Neural cell (in vitro differentiated cells): ENCODE results near the gene PXMP2. TPM values are rescaled to one million over a fixed set of nuclear protein-coding genes. Genes with fewer than 3 reads are reported as not detected.

ENCODE experiments used
- H2AFZ ChIP-seq: fragments of 200-600, 300-800 bp; sonication (generic), shearing (Covaris generic); 2 replicates; pipeline ENCODE4 v1.6.0; 2014; ENCODE audit warnings: low read depth, mild to moderate bottlenecking, antibody characterized with exemption, low read length, moderate library complexity
- H3F3A ChIP-seq: fragments of 200-600 bp; shearing (Covaris generic); 2 replicates; pipeline ENCODE4 v1.6.1; 2016; ENCODE audit warnings: mild to moderate bottlenecking, moderate library complexity, mixed read lengths, antibody characterized with exemption, low read length; ENCODE audit not compliant: insufficient read depth, poor library complexity, severe bottlenecking
- H3K27ac ChIP-seq: fragments of 200-600, 300-800 bp; sonication (generic), shearing (Covaris generic); 2 replicates; pipeline ENCODE4 v1.5.1; 2014; ENCODE audit warnings: mild to moderate bottlenecking, low read length, moderate library complexity
- H3K27me3 ChIP-seq: fragments of 300-800, 200-600 bp; sonication (generic), shearing (Covaris generic); 2 replicates; pipeline ENCODE4 v1.6.0; 2014; ENCODE audit warnings: mild to moderate bottlenecking, low read depth, low read length, moderate library complexity; ENCODE audit not compliant: insufficient read depth
- H3K36me3 ChIP-seq: fragments of 300-800, 200-600 bp; sonication (generic), shearing (Covaris generic); 2 replicates; pipeline ENCODE4 v1.5.1; 2014; ENCODE audit warnings: mild to moderate bottlenecking, antibody characterized with exemption, low read length, moderate library complexity; ENCODE audit not compliant: insufficient read depth
- H3K4me2 ChIP-seq: fragments of 300-800, 200-600 bp; sonication (generic), shearing (Covaris generic); 2 replicates; pipeline ENCODE4 v1.6.0; 2014; ENCODE audit warnings: mild to moderate bottlenecking, low read length
- H3K4me3 ChIP-seq: fragments of 300-800, 200-600 bp; sonication (generic), shearing (Covaris generic); 2 replicates; pipeline ENCODE4 v1.5.1; 2014; ENCODE audit warnings: mild to moderate bottlenecking, low read length, moderate library complexity
- H3K79me2 ChIP-seq: fragments of 200-600 bp; shearing (Covaris generic); replicated peaks from 2 replicates; pipeline ENCODE4 v1.6.0; 2014; ENCODE audit warnings: mild to moderate bottlenecking, low read length, moderate library complexity; ENCODE audit not compliant: insufficient read depth
- H3K9ac ChIP-seq: fragments of 300-800, 200-600 bp; sonication (generic), shearing (Covaris generic); 2 replicates; pipeline ENCODE4 v1.6.1; 2016; ENCODE audit warnings: mild to moderate bottlenecking, low read length, mixed read lengths
- H3K9me2 ChIP-seq: fragments of 200-600 bp; shearing (Covaris generic); 2 replicates; pipeline ENCODE4 v1.6.1; 2016; ENCODE audit warnings: mild to moderate bottlenecking, low read length, mixed read lengths; ENCODE audit not compliant: insufficient read depth
- H3K9me3 ChIP-seq: fragments of 200-600, 300-800 bp; sonication (generic), shearing (Covaris generic); 2 replicates; pipeline ENCODE4 v1.6.1; 2016; ENCODE audit warnings: mild to moderate bottlenecking, mixed run types, low read length, moderate library complexity, mixed read lengths
- H4K20me1 ChIP-seq: fragments of 200-600 bp; shearing (Covaris generic); 2 replicates; pipeline ENCODE4 v1.6.1; 2016; ENCODE audit warnings: mild to moderate bottlenecking, mixed run types; ENCODE audit not compliant: insufficient read depth
- EP300 ChIP-seq: fragments of 450-650 bp; conservative IDR thresholded peaks from 2 replicates; pipeline ENCODE4 v1.6.1; 2014; ENCODE audit warnings: antibody characterized with exemption, mild to moderate bottlenecking, moderate library complexity; ENCODE audit not compliant: poor library complexity, severe bottlenecking
- EZH2 ChIP-seq: fragments of 200-600, 300-800 bp; shearing (Covaris generic), sonication (generic); IDR thresholded peaks from 2 replicates; pipeline ENCODE4 v1.6.1; 2014; ENCODE audit warnings: antibody characterized with exemption, low read length, borderline replicate concordance, mild to moderate bottlenecking; ENCODE audit not compliant: insufficient read depth, poor library complexity, severe bottlenecking
- MXI1 ChIP-seq: fragments of 450-650 bp; conservative IDR thresholded peaks from 2 replicates; pipeline ENCODE4 v1.6.1; 2014; ENCODE audit warnings: antibody characterized with exemption, mild to moderate bottlenecking; ENCODE audit not compliant: poor library complexity, severe bottlenecking
- POLR2AphosphoS5 ChIP-seq: IDR thresholded peaks from 2 replicates; pipeline ENCODE4 v1.6.1; 2012
- RAD21 ChIP-seq: fragments of 450-650 bp; conservative IDR thresholded peaks from 2 replicates; pipeline ENCODE4 v1.6.1; 2014; ENCODE audit warnings: antibody characterized with exemption, mild to moderate bottlenecking, moderate library complexity
- SMC3 ChIP-seq: fragments of 450-650 bp; conservative IDR thresholded peaks from 2 replicates; pipeline ENCODE4 v1.6.1; 2014; ENCODE audit warnings: antibody characterized with exemption, mild to moderate bottlenecking, moderate library complexity; ENCODE audit not compliant: poor library complexity
- TAF1 ChIP-seq: IDR thresholded peaks from 2 replicates; pipeline ENCODE4 v1.6.1; 2012; ENCODE audit warnings: low read depth
- polyA minus RNA-seq: library from RNA; depleted of rRNA, polyadenylated mRNA; stranded (reverse); fragments of >200 nt; gene quantifications from 2 replicates; pipeline ENCODE4 v1.2.3, GENCODE V29; 2014
- polyA plus RNA-seq: library from polyadenylated mRNA; depleted of rRNA; stranded (reverse); fragments of >200 nt; gene quantifications from 2 replicates; pipeline ENCODE4 v1.2.3, GENCODE V29; 2014
- TF ChIP-seq, protein P1 (sequence below): IDR thresholded peaks from 2 replicates; pipeline ENCODE4 v1.6.1; 2012; ENCODE audit warnings: borderline replicate concordance
- TF ChIP-seq, protein P2 (sequence below): fragments of 450-650 bp; IDR thresholded peaks from 2 replicates; pipeline ENCODE4 v1.5.1; 2014; ENCODE audit warnings: antibody characterized with exemption, mild to moderate bottlenecking, moderate library complexity; ENCODE audit not compliant: poor library complexity, severe bottlenecking

PXMP2 gene
- 94.4 and 95.8 TPM in 2 replicates for polyA plus RNA-seq
- polyA minus RNA-seq: 34.1 and 34.4 TPM in 2 replicates

DNA sequence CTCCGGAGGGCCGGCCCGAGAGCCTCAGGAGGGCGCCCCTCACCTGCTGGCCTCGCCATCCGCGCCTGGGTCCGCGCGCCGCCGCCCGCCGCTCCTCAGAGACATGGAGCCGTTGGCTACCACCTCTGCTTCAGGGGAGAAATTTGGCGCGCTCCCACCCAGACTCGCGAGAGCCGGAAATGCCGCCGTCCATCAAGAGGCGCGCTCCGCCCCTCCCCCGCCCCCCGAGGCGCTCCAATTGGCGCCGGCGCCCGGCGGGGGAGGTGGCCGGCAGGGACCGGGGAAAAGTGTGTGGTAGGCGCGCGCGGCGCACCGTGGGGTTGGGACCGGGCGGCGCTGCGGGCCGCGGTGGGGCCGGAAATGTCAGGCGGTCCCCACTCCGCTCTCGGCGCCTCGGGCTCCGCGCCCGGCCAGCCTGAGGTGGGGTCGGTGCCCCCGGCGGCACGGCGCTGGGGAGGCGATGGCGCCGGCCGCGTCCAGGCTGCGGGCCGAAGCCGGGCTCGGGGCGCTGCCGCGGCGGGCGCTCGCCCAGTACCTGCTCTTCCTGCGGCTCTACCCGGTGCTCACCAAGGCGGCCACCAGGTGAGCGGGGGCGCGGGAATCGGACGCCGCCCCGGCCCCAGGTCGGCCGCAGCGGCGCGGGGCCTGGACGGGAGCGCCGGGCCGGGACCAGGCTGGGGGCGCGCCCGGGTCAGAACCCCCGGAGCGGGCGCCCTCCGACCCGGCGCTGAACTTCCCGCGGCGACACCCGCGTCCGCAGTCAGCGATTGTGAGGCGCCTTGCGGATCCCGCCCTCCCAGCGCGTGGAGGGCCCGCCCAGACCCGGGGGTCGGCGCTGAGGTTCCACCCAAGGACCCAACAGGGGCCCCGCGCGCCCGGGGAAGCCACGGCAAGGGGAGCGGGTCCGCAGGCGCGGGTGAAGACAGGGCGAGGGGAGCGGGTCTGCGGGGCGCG, at the start of gene PXMP2, which contains the start of gene POLE:
Gene PXMP2, plus strand, starts transcription at position 377 of the 954 bp plus-strand sequence. Its CDS starts 84 bp downstream, at position 461.
Gene POLE, minus strand, starts transcription at position 132 of the 954 bp plus-strand sequence. Its CDS starts 27 bp downstream, at position 105.
- no peaks in the 10 kb centered on the region for H4K20me1 ChIP-seq
- H3K27ac ChIP-seq: no peak within 1 kb of the TSS
- no peaks in the 10 kb centered on the region for H3K9me2 ChIP-seq
- peaks cover 3% of the 10 kb centered on the region for H3K27me3 ChIP-seq
- H3K9me3 ChIP-seq: no peaks in the 10 kb centered on the region
- H3K79me2 ChIP-seq: peaks cover 19% of the 10 kb centered on the region
- H3K9ac ChIP-seq: peak within 1 kb of the TSS; percentile 66
- no peak within 1 kb of the TSS for H3K4me2 ChIP-seq
- H3K36me3 ChIP-seq: no peaks in the 10 kb centered on the region
- TF ChIP-seq TAF1: no peak
- TF ChIP-seq EP300: peak; percentile 64
- no peak for TF ChIP-seq EZH2
- peak; percentile 63 for TF ChIP-seq POLR2AphosphoS5
- no peak for TF ChIP-seq RAD21
- peak; percentile 17 for TF ChIP-seq SMC3
- TF ChIP-seq MXI1: peak; percentile 98
- TF ChIP-seq, protein P1, sequence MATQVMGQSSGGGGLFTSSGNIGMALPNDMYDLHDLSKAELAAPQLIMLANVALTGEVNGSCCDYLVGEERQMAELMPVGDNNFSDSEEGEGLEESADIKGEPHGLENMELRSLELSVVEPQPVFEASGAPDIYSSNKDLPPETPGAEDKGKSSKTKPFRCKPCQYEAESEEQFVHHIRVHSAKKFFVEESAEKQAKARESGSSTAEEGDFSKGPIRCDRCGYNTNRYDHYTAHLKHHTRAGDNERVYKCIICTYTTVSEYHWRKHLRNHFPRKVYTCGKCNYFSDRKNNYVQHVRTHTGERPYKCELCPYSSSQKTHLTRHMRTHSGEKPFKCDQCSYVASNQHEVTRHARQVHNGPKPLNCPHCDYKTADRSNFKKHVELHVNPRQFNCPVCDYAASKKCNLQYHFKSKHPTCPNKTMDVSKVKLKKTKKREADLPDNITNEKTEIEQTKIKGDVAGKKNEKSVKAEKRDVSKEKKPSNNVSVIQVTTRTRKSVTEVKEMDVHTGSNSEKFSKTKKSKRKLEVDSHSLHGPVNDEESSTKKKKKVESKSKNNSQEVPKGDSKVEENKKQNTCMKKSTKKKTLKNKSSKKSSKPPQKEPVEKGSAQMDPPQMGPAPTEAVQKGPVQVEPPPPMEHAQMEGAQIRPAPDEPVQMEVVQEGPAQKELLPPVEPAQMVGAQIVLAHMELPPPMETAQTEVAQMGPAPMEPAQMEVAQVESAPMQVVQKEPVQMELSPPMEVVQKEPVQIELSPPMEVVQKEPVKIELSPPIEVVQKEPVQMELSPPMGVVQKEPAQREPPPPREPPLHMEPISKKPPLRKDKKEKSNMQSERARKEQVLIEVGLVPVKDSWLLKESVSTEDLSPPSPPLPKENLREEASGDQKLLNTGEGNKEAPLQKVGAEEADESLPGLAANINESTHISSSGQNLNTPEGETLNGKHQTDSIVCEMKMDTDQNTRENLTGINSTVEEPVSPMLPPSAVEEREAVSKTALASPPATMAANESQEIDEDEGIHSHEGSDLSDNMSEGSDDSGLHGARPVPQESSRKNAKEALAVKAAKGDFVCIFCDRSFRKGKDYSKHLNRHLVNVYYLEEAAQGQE: peak; percentile 1
- TF ChIP-seq, protein P2, sequence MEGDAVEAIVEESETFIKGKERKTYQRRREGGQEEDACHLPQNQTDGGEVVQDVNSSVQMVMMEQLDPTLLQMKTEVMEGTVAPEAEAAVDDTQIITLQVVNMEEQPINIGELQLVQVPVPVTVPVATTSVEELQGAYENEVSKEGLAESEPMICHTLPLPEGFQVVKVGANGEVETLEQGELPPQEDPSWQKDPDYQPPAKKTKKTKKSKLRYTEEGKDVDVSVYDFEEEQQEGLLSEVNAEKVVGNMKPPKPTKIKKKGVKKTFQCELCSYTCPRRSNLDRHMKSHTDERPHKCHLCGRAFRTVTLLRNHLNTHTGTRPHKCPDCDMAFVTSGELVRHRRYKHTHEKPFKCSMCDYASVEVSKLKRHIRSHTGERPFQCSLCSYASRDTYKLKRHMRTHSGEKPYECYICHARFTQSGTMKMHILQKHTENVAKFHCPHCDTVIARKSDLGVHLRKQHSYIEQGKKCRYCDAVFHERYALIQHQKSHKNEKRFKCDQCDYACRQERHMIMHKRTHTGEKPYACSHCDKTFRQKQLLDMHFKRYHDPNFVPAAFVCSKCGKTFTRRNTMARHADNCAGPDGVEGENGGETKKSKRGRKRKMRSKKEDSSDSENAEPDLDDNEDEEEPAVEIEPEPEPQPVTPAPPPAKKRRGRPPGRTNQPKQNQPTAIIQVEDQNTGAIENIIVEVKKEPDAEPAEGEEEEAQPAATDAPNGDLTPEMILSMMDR: peak; percentile 28
- H3F3A ChIP-seq: no peaks in the 10 kb centered on the region
- peak within 1 kb of the TSS; percentile 70 for H3K4me3 ChIP-seq
- H2AFZ ChIP-seq: no peak within 1 kb of the TSS

DNA sequence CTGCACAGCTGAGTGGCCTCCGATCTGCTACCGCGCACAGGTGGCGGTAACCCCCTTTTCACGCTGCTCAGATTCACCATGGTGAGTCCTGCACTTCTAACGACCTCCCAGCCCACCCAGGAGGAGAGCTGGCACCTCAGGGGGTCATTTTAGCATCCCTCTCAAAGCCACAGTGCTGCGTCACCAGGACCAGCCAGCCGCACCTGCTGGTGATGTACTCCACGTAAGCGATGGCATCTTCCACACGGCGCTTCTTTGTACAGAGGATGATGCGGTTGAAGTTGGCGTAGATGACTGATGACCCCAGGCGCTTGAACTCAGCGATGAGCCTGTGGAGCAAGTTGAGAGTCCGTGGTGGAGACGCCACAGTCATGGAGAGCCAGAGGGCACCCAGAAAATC, 49.6 kb upstream of the PXMP2 start:
- no peaks in the 10 kb centered on the region for H3K9me3 ChIP-seq
- H3K9ac ChIP-seq: no peak overlapping the region
- H3K27ac ChIP-seq: no peak overlapping the region
- H2AFZ ChIP-seq: no peak overlapping the region
- no peaks in the 10 kb centered on the region for H4K20me1 ChIP-seq
- no peak overlapping the region for H3K4me3 ChIP-seq
- H3K36me3 ChIP-seq: no peaks in the 10 kb centered on the region
- no peak overlapping the region for H3K4me2 ChIP-seq
- no peaks in the 10 kb centered on the region for H3K79me2 ChIP-seq
- H3F3A ChIP-seq: no peaks in the 10 kb centered on the region
- no peak for TF ChIP-seq SMC3
- no peak for TF ChIP-seq EZH2
- no peak for TF ChIP-seq MXI1
- no peak for TF ChIP-seq TAF1
- no peak for TF ChIP-seq EP300
- TF ChIP-seq POLR2AphosphoS5: no peak
- TF ChIP-seq, protein P1: no peak
- no peaks in the 10 kb centered on the region for H3K9me2 ChIP-seq
- no peaks in the 10 kb centered on the region for H3K27me3 ChIP-seq
